Body of pancreas (tissue), 4 donors: ENCODE measurements around the gene ERVH48-1. TPM values are rescaled to one million over a fixed set of nuclear protein-coding genes. Genes with fewer than 3 reads are reported as not detected.
"Not testable (repeated sequence)": the region's sequence is repeated elsewhere in the genome, so short reads cannot be mapped to it uniquely, and the experiment has no call there.

Experiments
- ATAC-seq: fragments of 150-250 bp; one replicate; pipeline ENCODE4 v1.9.1; 2016
- DNase-seq, 4 donors: peaks; one replicate each; pipeline ENCODE4 v3.0.0-alpha.2; 2019
- H3K27ac ChIP-seq, 4 donors: fragments of 200-600 bp; sonication (generic); 1 replicate in 3 of 4; 2 replicates in 1 of 4; pipeline versions ENCODE4 v1.5.1 to v1.6.1; 2016 to 2019; ENCODE audit warnings: mild to moderate bottlenecking in 1 of 4, mixed read lengths in 1 of 4, moderate library complexity in 1 of 4
- H3K27me3 ChIP-seq, 2 donors: fragments of 200-600 bp; sonication (generic); one replicate each; pipeline ENCODE4 v1.6.0; 2016; ENCODE audit warnings: mild to moderate bottlenecking in 1 of 2
- H3K36me3 ChIP-seq, 2 donors: fragments of 200-600 bp; sonication (generic); replicated peaks in 1 of 2; 2 replicates each; pipeline ENCODE4 v1.5.1; 2016; ENCODE audit warnings: low read depth in 2 of 2; ENCODE audit not compliant: insufficient read depth in 1 of 2
- H3K4me1 ChIP-seq: fragments of 200-600 bp; sonication (generic); one replicate; pipeline ENCODE4 v1.6.0; 2016
- H3K4me3 ChIP-seq, 2 donors: fragments of 200-600 bp; sonication (generic); 1 replicate in 1 of 2; 2 replicates in 1 of 2; pipeline ENCODE4 v1.5.1; 2016 to 2019
- H3K9me3 ChIP-seq, 3 donors: fragments of 200-600 bp; sonication (generic); 1 replicate in 2 of 3; 2 replicates in 1 of 3; pipeline ENCODE4 v1.5.1; 2016
- CTCF ChIP-seq, 7 experiments: fragments of 450-650 bp in 4 of 7; fragments of 200-600 bp in 3 of 7; sonication (generic) in 3 of 7; IDR thresholded peaks; one replicate each; pipeline ENCODE4 v1.5.1; 2016 to 2019; ENCODE audit warnings: antibody characterized with exemption in 7 of 7
- POLR2A ChIP-seq, 3 donors: fragments of 450-650 bp; IDR thresholded peaks; one replicate each; pipeline ENCODE4 v1.6.1; 2016; ENCODE audit warnings: antibody characterized with exemption in 3 of 3, mild to moderate bottlenecking in 2 of 3
- WGBS, 2 donors: methylation state at CpG; one replicate each; pipeline ENCODE4 v1.1.5; 2017; 5-methylcytosine and 5-hydroxymethylcytosine counted together
- intact Hi-C: fragments of 100-400 bp; cut with DNase I; formaldehyde crosslinking; loops from one replicate; pipeline ENCODE4 v1.15.1; 2023
- total RNA-seq, 2 donors: library from RNA; depleted of rRNA; stranded (reverse); fragments of >200 nt; gene quantifications; one replicate each; pipeline ENCODE4 v1.1.0, GENCODE V29; 2016

Gene ERVH48-1
- total RNA-seq, 2 donors from 2014 or later: 0.52 TPM; not detected in 1

DNA sequence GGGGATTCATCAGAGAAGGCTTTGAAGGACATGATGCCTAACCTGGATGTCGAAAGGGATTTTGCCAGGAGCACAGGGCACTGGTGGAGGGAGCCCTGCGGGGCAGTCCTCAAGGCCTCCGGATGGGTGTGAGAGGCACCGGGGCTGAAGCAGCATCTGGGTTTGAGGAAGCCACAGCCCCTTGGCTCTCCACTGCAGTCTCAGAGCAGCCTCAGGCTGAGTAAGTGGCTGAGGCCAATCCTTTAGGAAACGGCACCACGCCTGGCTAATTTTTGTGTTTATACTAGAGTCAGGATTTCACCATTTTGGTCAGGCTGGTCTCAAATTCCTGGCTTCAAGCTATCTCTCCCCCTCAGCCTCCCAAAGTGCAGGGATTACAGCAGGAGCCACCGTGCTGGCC is 12.0 kb downstream of the ERVH48-1 start:
- DNase-seq (no peak), ATAC-seq (no peak)
- whole genome bisulfite sequencing, 2 donors: 81 to 85% methylated on average over 6 to 7 of the region's 7 CpGs

DNA sequence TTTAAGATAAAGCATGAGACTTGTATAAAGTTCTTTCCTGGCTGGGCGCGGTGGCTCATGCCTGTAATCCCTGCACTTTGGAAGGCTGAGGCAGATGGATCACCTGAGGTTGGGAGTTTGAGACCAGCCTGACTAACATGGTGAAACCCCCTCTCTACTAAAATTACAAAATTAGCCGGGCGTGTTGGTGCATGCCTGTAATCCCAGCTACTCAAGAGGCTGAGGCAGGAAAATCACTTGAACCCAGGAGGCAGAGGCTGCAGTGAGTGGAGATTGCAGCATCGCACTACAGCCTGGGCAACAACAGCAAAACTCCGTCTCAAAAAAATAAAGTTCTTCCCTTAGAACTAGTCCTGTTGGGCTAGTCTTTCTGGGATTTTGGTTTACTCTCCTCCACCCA is 13.5 kb downstream of the ERVH48-1 start:
- H3K4me3 ChIP-seq, H3K27ac ChIP-seq, H3K27me3 ChIP-seq, ATAC-seq, H3K9me3 ChIP-seq, intact Hi-C loops, DNase-seq, H3K4me1 ChIP-seq: not testable (repeated sequence)
- WGBS, 2 donors: 90 to 93% methylated on average over 6 of the region's 6 CpGs
- peaks cover 0 to 12% of the 10 kb centered on the region in 2 donors for H3K36me3 ChIP-seq

More for the DNA sequence above, 12.0 kb downstream of the ERVH48-1 start:
- H3K4me3 ChIP-seq: no peak overlapping the region
- TF ChIP-seq POLR2A (IDR thresholded peaks at IDR 0.05): no peak
- TF ChIP-seq CTCF (IDR thresholded peaks at IDR 0.05): no peak
- no peaks in the 10 kb centered on the region for H3K9me3 ChIP-seq
- no peaks in the 10 kb centered on the region for H3K27me3 ChIP-seq
- H3K4me1 ChIP-seq: no peaks in the 10 kb centered on the region
- H3K36me3 ChIP-seq: peaks cover 0 to 12% of the 10 kb centered on the region in 2 donors
- H3K27ac ChIP-seq: no peak overlapping the region
- intact Hi-C loops: no loop called here

DNA sequence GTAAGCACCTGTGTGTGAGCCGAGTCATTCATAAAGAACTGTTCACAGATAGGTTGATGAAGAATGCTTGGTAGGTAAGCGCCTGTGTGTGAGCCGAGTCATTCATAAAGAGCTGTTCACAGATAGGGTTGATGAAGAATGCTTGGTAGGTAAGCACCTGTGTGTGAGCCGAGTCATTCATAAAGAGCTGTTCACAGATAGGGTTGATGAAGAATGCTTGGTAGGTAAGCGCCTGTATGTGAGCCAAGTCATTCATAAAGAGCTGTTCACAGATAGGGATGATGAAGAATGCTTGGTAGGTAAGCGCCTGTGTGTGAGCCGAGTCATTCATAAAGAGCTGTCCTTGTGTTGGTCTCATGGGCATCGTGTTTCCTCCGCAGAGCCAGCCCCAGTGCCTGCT is 16.9 kb downstream of the ERVH48-1 start:
- intact Hi-C loops, H3K27me3 ChIP-seq, H3K9me3 ChIP-seq, H3K4me1 ChIP-seq, H3K27ac ChIP-seq, ATAC-seq, DNase-seq, H3K4me3 ChIP-seq: not testable (repeated sequence)
- 82 to 88% methylated on average over 9 of the region's 9 CpGs for WGBS, 2 donors
- peaks cover 6 to 20% of the 10 kb centered on the region in 2 donors for H3K36me3 ChIP-seq

DNA sequence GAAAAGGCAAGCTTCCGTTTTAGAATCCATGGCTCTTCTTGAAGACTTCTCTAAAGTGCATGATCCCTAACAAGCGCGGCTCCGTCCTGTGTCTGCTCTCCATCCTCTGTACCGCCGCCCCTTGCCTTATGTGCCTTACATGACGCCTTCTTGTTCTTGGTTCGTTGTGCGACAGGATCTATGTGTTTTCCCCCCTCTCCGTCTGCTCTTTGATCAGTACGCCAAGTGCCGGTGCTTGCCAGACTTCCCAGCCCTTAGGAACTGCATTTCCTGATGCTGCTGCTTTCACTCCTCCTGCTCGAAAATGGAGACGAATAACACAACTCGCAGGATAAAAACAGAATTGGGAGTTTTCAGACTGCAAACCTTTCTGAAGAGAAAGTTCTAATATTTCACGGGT is 19.2 kb downstream of the ERVH48-1 start:
- intact Hi-C loops: no loop called here
- no peaks in the 10 kb centered on the region for H3K4me1 ChIP-seq
- WGBS, 2 donors: 91 to 97% methylated on average over 16 of the region's 16 CpGs
- TF ChIP-seq CTCF (IDR thresholded peaks at IDR 0.05): no peak
- TF ChIP-seq POLR2A (IDR thresholded peaks at IDR 0.05): no peak
- no peaks in the 10 kb centered on the region for H3K27me3 ChIP-seq
- no peak overlapping the region for H3K4me3 ChIP-seq
- ATAC-seq (no peak), DNase-seq (no peak)
- no peaks in the 10 kb centered on the region for H3K9me3 ChIP-seq
- no peak overlapping the region for H3K27ac ChIP-seq
- peaks cover 9 to 22% of the 10 kb centered on the region in 2 donors for H3K36me3 ChIP-seq

- Histone ChIP-seq H3K9me3 (no peaks in the 10 kb centered on the region), H3K4me1 (no peaks in the 10 kb centered on the region), H3K27me3 (no peaks in the 10 kb centered on the region), H3K27ac (no peak overlapping the region), H3K4me3 (no peak overlapping the region), H3K36me3 (peaks cover 9 to 20% of the 10 kb centered on the region in 2 donors)
- intact Hi-C loops: no loop called here
- 94 to 96% methylated on average over 8 of the region's 8 CpGs for WGBS, 2 donors
- TF ChIP-seq CTCF (IDR thresholded peaks at IDR 0.05): no peak
- TF ChIP-seq POLR2A (IDR thresholded peaks at IDR 0.05): no peak
- no peak for DNase-seq
- ATAC-seq: no peak
These were observed 20.2 kb downstream of the ERVH48-1 start for GRCh38 chr21:42905195-42905594.

GRCh38 chr21:42903817-42904216 is 21.6 kb downstream of the ERVH48-1 start:
- H3K9me3 ChIP-seq: no peaks in the 10 kb centered on the region
- WGBS, 2 donors: 90 to 91% methylated on average over 11 of the region's 11 CpGs
- no peaks in the 10 kb centered on the region for H3K4me1 ChIP-seq
- intact Hi-C loops: no loop called here
- no peaks in the 10 kb centered on the region for H3K27me3 ChIP-seq
- TF ChIP-seq CTCF (IDR thresholded peaks at IDR 0.05) (no peak), POLR2A (IDR thresholded peaks at IDR 0.05) (no peak)
- H3K27ac ChIP-seq: no peak overlapping the region
- ATAC-seq: no peak
- no peak overlapping the region for H3K4me3 ChIP-seq
- H3K36me3 ChIP-seq: peaks cover 9 to 13% of the 10 kb centered on the region in 2 donors
- no peak for DNase-seq
